Muscle of leg (tissue), 11 donors: ENCODE results near the gene DSCAM. TPM values are rescaled to one million over a fixed set of nuclear protein-coding genes. Genes with fewer than 3 reads are reported as not detected.
A peak's percentile ranks its signal among the peaks of the same experiment; 100 is the strongest.

Experiments
- DNase-seq: peaks from one replicate; pipeline ENCODE4 v3.0.0; 2013
- H3K27ac ChIP-seq: one replicate; pipeline ENCODE4 v1.5.1; 2013; ENCODE audit warnings: mild to moderate bottlenecking, low read length, control low read depth
- H3K27me3 ChIP-seq: one replicate; pipeline ENCODE4 v1.6.1; 2013; ENCODE audit warnings: low read length; ENCODE audit not compliant: control insufficient read depth, insufficient read depth
- H3K36me3 ChIP-seq: one replicate; pipeline ENCODE4 v1.6.1; 2013; ENCODE audit warnings: low read length; ENCODE audit not compliant: control insufficient read depth, insufficient read depth
- H3K4me1 ChIP-seq: one replicate; pipeline ENCODE4 v1.6.1; 2013; ENCODE audit warnings: low read length; ENCODE audit not compliant: control insufficient read depth, insufficient read depth
- H3K4me3 ChIP-seq: one replicate; pipeline ENCODE4 v1.5.1; 2013; ENCODE audit warnings: low read length, control low read depth
- H3K9me3 ChIP-seq: replicated peaks from 2 replicates; pipeline ENCODE4 v1.6.1; 2013; ENCODE audit warnings: low read depth, low read length; ENCODE audit not compliant: control insufficient read depth
- WGBS: methylation state at CpG from one replicate; pipeline ENCODE4 v1.1.5; 2013; ENCODE audit warnings: missing lambda C conversion rate; ENCODE audit not compliant: insufficient coverage; 5-methylcytosine and 5-hydroxymethylcytosine counted together
- polyA plus RNA-seq, 8 donors: library from polyadenylated mRNA; unstranded; fragments of 120-200 nt; gene quantifications; one replicate each; pipeline versions ENCODE4 v1.2.1 to v1.2.3, GENCODE V29; 2013; ENCODE audit warnings: inconsistent platforms in 1 of 8, low replicate concordance in 1 of 8; ENCODE audit not compliant: insufficient read length in 8 of 8, insufficient read depth in 1 of 8
- total RNA-seq: library from RNA; stranded (reverse); fragments of 120-200 nt; gene quantifications from one replicate; pipeline ENCODE4 v1.2.4, GENCODE V29; 2013

DSCAM gene
- total and polyA plus RNA-seq, 9 donors = 0.89 to 2.0 (median 1.3) TPM

GRCh38 chr21:40231979-40232378 is 615.0 kb downstream of the DSCAM start:
- no peak for DNase-seq
- Histone ChIP-seq H3K9me3 (no peaks in the 10 kb centered on the region), H3K4me1 (no peaks in the 10 kb centered on the region), H3K27ac (no peak overlapping the region), H3K36me3 (no peaks in the 10 kb centered on the region), H3K4me3 (no peak overlapping the region), H3K27me3 (no peaks in the 10 kb centered on the region)
- 80% methylated on average over 1 of the region's 2 CpGs for WGBS

GRCh38 chr21:40227096-40227495 is 619.9 kb downstream of the DSCAM start:
- Histone ChIP-seq H3K4me1 (no peaks in the 10 kb centered on the region), H3K27me3 (no peaks in the 10 kb centered on the region), H3K36me3 (no peaks in the 10 kb centered on the region), H3K27ac (no peak overlapping the region), H3K4me3 (no peak overlapping the region), H3K9me3 (no peaks in the 10 kb centered on the region)
- DNase-seq = peak; percentile 26
- no CpG with 5 or more reads among the region's 1 CpG for WGBS

- Histone ChIP-seq H3K4me3 (no peak overlapping the region), H3K4me1 (no peaks in the 10 kb centered on the region), H3K9me3 (no peaks in the 10 kb centered on the region), H3K27ac (no peak overlapping the region), H3K36me3 (no peaks in the 10 kb centered on the region), H3K27me3 (no peaks in the 10 kb centered on the region)
- 67% methylated on average over 1 of the region's 2 CpGs for WGBS
- no peak for DNase-seq
Observed at GRCh38 chr21:40215941-40216340, 631.0 kb downstream of the DSCAM start.

- Histone ChIP-seq H3K27ac (no peak overlapping the region), H3K4me3 (no peak overlapping the region), H3K36me3 (no peaks in the 10 kb centered on the region), H3K27me3 (no peaks in the 10 kb centered on the region), H3K9me3 (no peaks in the 10 kb centered on the region), H3K4me1 (peaks cover 8% of the 10 kb centered on the region)
- 100% methylated on average over 1 of the region's 2 CpGs for WGBS
- DNase-seq = no peak
Observed at GRCh38 chr21:40210251-40210650, 636.7 kb downstream of the DSCAM start.

GRCh38 chr21:40208948-40209345 is 638.0 kb downstream of the DSCAM start:
- peaks cover 16% of the 10 kb centered on the region for H3K4me1 ChIP-seq
- 77% methylated on average over 3 of the region's 5 CpGs for WGBS
- no peak overlapping the region for H3K27ac ChIP-seq
- no peak overlapping the region for H3K4me3 ChIP-seq
- no peaks in the 10 kb centered on the region for H3K36me3 ChIP-seq
- no peaks in the 10 kb centered on the region for H3K9me3 ChIP-seq
- DNase-seq = no peak
- H3K27me3 ChIP-seq = no peaks in the 10 kb centered on the region

GRCh38 chr21:40208206-40208947 is 638.6 kb downstream of the DSCAM start:
- peaks cover 16% of the 10 kb centered on the region for H3K4me1 ChIP-seq
- DNase-seq = peak; percentile 36

GRCh38 chr21:40200946-40201345 is 646.0 kb downstream of the DSCAM start:
- Histone ChIP-seq H3K4me1 (peaks cover 18% of the 10 kb centered on the region), H3K27ac (no peak overlapping the region), H3K36me3 (no peaks in the 10 kb centered on the region), H3K27me3 (no peaks in the 10 kb centered on the region), H3K9me3 (no peaks in the 10 kb centered on the region), H3K4me3 (no peak overlapping the region)
- DNase-seq = peak; percentile 69
- no CpG with 5 or more reads among the region's 2 CpGs for WGBS

More at GRCh38 chr21:40208206-40208947, 638.6 kb downstream of the DSCAM start:
- Histone ChIP-seq H3K4me3 (no peak overlapping the region), H3K36me3 (no peaks in the 10 kb centered on the region), H3K27me3 (no peaks in the 10 kb centered on the region), H3K27ac (no peak overlapping the region), H3K9me3 (no peaks in the 10 kb centered on the region)
- 79% methylated on average over 5 of the region's 9 CpGs for WGBS

- no CpG with 5 or more reads among the region's 1 CpG for WGBS
- Histone ChIP-seq H3K27ac (peak overlapping the region; percentile 21), H3K4me1 (peaks cover 16% of the 10 kb centered on the region), H3K4me3 (no peak overlapping the region), H3K9me3 (no peaks in the 10 kb centered on the region), H3K27me3 (no peaks in the 10 kb centered on the region), H3K36me3 (no peaks in the 10 kb centered on the region)
- peak; percentile 68 for DNase-seq
Observed at GRCh38 chr21:40200126-40200525, 646.8 kb downstream of the DSCAM start.

- 57% methylated on average over 1 of the region's 4 CpGs for WGBS
Observed at GRCh38 chr21:40194185-40194980, 652.6 kb downstream of the DSCAM start.

GRCh38 chr21:40191616-40192015 is 655.3 kb downstream of the DSCAM start:
- H3K4me1 ChIP-seq = peaks cover 24% of the 10 kb centered on the region
- no peak for DNase-seq
- 73% methylated on average over 2 of the region's 3 CpGs for WGBS
- H3K27me3 ChIP-seq = no peaks in the 10 kb centered on the region
- H3K4me3 ChIP-seq = no peak overlapping the region
- no peak overlapping the region for H3K27ac ChIP-seq
- H3K36me3 ChIP-seq = no peaks in the 10 kb centered on the region
- peaks cover 6% of the 10 kb centered on the region for H3K9me3 ChIP-seq

More at GRCh38 chr21:40194185-40194980, 652.6 kb downstream of the DSCAM start:
- no peak for DNase-seq
- peaks cover 4% of the 10 kb centered on the region for H3K4me1 ChIP-seq
- H3K36me3 ChIP-seq = no peaks in the 10 kb centered on the region
- peaks cover 6% of the 10 kb centered on the region for H3K9me3 ChIP-seq
- no peaks in the 10 kb centered on the region for H3K27me3 ChIP-seq
- no peak overlapping the region for H3K4me3 ChIP-seq
- no peak overlapping the region for H3K27ac ChIP-seq
